ENCODE results near the gene TOGARAM2.

The TOGARAM2 gene

DNA sequence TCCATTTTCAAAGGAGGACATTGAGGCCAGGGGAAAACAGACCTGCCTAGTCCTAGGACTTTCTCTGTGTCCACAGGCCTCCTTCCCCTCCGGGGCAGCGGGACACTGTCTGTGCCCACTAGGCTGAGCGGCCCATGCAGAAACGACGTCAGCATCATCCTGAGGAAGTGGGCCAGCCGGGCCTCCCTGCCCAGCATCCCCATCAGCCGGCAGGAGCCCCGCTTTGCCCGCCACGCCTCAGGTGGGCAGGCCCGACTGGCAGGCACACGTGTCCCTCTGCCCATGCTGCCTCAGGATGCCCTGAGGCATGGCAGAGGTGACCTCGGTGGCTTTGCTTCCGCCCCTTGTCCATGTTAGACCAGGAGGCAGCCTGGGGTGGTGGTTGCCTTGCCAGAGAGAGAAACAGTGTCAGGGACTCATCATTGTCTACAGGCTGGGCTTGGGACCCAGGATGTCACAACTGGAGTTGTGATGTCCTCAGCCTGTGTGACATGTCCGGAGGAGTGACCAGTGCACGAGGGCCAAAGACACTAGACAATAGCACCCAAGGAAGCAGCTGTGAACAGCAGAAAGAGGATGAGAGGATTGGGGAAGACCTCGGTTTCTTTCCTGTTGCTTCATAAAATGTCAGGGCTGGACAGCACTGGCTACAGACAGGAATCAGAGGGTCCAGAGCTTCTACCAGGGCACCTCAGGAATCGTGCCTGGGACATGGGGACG, 36.8 kb downstream of the TOGARAM2 start:
- DNase-seq (ENCODE audit: low read depth in 2 of 2), result no peak

DNA sequence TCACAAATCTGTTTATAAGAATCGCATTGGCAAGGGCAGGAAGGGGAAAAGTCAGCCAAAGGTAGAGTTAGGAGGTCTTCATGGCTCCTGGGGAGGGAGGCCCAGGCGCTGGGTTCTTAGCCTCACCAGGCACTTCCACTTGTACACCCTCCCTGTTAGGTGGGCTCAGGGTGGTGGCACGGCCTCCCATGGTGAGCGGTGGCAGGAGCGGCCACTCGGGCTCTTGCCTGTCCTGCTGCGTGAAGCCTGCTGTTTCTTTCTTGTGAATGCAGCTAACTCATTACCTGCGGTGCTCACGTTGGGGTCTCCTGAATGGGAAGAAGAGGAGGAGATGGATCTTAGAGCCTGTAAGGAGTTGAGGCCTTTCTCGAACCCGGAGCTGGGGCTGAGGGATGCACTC, 40.8 kb downstream of the TOGARAM2 start:
- no peak for DNase-seq (ENCODE audit: low read depth in 2 of 2)

DNA sequence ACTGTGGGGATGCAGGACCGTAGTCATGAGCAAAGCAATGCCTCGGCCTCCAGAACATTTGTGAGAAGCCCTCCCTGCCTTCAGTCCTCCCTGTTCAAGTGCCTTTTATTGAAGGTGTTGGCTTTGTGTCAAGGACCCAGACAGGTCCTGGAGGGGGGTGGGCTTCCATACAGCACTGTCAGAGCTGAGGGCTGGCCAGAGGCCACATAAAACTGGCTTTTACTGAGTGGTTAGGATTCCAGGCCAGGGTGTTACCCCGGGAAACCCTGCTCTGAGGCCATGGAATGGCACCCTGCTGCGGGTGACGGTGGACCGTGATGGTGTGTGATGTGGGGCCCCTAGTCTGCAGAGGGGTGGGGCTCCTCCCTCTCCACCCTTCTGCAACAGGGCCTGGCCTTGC, 41.6 kb downstream of the TOGARAM2 start:
- no peak for DNase-seq (ENCODE audit: low read depth in 2 of 2)

DNA sequence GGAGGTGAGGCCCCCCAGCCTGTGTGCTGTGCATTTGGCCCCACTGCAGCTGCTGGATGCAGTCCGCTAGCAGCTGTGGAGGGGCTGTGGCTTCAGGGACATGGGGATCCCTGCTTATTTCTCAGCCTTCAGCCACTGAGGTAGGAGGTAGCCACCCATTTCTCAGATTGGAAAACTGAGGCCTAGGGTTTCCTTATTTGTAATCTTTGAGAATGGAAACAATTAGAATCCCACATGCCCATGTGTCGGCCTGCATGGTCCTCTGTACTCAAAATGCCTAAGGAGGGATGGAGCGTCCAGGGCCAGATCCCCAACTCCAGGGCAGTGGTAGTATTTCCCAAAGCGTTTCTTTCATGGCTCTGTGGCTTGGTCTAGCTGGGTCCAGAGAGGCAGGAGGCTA, 42.1 kb downstream of the TOGARAM2 start:
- no peak for DNase-seq (ENCODE audit: low read depth in 2 of 2)

DNA sequence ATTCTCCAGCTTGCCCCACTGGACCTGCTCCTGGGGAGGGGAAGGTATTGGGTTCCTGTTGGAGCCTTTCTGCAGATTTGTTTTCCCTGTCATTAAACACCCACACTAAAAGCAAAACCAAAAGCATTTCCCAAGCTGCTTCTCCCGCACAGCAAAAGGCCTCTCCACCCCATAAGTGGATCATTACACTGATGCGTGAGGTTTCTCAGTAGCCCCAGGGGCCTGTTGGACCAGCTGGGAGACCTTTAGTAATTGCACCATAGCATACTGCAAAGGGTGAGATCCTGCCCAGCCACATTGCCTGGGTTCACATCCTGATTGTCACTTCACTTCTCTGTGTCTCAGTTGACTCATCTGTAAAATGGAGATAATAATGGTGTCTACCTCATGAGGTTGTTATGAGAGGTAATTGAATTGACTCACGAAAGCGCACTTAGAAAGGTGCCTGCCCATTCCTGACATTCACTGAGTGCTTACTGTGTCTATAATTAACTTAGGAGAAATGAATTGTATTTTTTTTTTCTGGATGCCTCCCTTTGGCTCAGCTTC, 43.9 kb downstream of the TOGARAM2 start:
- DNase-seq (ENCODE audit: low read depth in 2 of 2), result no peak

DNA sequence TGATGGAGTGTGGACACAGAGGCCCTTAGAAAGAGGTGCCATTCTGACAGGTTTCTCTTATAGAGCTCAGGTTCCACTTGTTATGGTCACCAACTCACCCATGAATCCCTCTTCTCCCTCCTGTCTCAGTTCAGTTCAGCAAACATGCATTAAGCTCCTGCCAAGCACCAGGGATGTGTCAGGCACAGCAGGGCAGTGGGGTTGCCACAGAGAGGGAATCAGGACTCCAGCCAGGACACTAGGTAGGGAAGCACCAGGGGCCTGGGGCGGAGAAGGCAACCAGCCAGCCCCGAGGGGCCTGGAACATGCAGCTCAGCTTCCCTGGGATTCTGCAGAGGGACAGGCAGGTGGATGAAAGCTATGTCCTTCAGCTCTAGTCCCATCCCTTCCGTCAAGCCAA, 44.6 kb downstream of the TOGARAM2 start:
- no peak for DNase-seq (ENCODE audit: low read depth in 2 of 2)

DNA sequence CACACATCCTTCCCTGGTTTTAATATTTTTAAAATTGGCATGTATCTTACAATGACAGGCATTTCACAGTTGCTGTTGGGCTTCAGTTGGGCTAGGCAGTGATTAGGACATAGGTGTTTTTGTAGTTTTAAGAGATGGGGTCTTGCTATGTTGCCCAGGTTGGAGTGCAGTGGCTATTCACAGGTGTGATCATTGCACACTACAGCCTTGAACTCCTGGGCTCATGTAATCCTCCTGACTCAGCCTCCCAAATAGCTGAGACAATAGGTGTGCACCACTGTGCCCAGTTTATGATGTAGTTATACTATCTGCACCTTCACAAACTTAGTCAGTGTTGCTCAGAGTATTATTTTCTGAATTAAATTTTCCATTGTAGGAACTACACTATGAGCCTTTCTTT, 49.9 kb downstream of the TOGARAM2 start:
- DNase-seq (ENCODE audit: low read depth in 2 of 2), result no peak

DNA sequence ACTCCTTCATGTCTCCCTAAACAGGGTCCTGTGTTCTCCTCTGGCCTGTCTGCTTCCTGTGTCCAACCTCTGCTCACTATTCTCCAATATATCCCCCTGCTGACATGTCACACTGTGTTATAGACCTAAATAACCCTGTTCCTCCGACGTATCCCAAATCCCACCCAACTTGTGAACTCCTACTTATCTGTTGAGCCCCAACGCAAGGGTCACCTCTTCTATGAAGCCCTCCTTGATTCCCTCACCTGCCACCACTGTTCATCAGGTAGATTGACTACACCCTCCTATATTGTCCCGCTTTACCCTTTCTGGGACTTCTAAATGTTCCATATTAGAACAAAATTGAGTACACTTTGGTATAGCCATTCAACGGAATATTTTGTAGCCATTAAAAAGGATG, 51.1 kb downstream of the TOGARAM2 start:
- no peak for DNase-seq (ENCODE audit: low read depth in 2 of 2)

DNA sequence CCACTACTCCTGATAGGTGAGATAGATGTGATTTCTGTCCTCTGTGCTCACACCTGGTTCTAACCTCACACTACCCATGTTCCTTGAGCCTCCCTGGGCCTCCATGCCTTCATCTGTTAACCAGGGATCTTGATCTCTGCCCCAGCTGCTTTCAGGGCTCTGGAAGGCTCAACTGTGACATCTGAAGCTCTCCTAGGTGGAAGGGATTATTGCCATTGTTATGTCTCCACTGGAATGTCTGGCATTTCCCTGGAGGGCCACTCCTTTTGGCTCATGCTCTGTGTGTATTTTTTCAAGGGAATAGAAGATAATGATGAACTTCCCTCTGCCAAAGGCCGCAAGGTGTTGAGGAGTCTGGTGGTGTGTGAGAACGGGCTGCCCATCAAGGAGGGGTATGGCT, 52.1 kb downstream of the TOGARAM2 start:
- DNase-seq (ENCODE audit: low read depth in 2 of 2), result no peak

DNA sequence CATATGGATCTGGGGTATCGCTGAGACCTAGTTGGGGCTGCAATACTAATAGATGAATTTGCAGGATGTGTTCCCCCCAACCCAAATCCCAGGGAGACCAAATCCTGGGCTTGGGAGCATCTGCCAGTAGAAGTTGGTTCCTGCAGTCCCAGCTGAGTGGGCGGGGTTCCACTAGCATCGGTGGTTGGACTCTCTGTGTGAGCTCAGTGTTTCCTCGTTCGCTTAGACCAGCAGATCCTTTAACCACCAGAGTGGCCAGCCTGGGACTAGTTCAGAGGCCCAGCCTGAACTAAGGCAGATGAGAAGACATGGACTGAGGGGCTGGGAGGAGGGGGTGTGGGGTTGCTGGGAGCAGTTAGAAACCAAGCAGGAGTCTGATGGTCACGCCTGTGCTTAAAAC, 52.6 kb downstream of the TOGARAM2 start:
- DNase-seq (ENCODE audit: low read depth in 2 of 2), result no peak

DNA sequence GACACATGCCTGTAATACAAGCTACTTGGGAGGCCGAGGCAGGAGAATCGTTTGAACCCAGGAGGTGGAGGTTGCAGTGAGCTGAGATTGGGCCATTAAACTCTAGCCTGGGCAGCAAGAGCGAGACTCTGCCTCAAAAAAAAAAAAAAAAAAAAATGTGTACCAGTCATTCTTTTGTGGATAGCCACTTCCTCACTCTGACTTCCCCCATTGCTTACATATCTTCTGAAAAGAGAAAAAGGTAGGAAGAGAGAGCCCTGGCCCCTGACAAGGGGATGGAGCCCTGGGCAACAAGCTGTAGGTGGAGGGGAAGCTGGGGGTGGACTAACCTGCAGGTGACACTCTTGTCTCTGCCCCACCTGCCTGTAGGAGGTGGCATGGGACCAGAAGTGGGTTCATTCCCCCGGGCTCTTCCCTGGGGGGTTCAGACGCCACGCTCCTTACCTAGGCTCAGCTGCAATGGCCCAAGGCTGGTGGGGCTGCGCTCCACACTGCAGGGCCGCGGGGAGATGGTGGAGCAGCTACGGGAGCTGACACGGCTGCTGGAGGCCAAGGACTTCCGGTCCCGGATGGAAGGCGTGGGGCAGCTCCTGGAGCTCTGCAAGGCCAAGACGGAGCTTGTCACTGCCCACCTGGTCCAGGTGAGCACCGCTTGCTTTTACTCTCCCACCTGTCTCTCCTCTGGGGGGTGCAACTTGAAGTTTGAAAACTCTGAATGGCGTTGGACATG, 54.1 kb downstream of the TOGARAM2 start:
- DNase-seq (ENCODE audit: low read depth in 2 of 2), result no peak

DNA sequence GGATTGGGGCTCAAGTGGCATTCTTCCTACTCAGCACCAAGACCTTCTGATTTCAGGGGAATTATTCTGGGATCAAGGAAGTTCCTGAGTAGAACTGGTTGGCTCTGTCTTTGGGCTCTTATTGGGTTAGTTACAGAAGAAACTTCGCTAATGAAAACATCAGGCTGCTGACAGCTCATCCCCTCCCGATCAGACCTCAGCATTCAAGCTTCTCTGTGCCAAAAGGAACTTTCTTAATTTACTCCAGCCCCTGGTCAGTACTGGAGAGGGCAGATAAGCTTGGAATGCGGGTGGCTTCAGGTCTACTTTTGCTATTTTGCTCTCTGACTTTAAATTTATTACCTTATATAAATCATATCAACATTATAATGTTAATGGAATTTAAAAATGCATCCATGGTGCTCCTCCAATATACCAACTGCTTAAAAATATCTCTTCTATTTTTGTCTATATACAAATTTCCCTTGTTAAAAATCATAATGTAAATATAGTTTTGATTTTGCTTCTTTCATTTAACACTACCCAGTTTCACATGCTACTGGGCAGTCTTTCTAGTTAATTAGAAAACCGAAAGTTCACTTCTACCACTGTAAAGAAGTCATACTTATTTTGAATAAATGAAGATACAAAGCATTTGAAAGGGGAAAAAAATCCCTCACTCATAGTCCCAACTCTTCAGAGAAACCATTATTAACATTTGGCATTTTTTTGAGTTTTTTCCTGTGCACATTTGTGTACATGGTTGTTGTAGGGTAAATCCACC, 58.8 kb downstream of the TOGARAM2 start:
- DNase-seq (ENCODE audit: low read depth in 2 of 2), result no peak

DNA sequence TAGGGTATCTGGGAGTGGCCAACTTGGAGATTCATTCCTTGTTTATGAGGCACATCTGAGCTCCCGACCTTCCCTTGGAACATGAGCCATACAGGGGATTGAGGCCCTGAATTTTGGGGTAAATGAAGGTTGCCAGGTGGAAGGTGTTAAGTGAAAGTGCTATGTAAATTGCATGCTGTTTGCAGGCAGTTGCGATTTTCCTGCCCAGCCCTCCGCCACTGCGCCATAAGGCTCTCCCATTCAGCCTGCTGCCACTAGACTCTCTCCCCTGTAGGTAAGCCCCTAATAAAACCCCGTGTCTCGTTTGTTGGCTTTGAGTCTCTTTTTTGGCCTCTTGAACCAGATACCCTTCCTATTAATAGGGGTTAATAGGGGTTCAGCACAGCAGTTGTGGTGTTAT, 59.5 kb downstream of the TOGARAM2 start:
- no peak for DNase-seq (ENCODE audit: low read depth in 2 of 2)

DNA sequence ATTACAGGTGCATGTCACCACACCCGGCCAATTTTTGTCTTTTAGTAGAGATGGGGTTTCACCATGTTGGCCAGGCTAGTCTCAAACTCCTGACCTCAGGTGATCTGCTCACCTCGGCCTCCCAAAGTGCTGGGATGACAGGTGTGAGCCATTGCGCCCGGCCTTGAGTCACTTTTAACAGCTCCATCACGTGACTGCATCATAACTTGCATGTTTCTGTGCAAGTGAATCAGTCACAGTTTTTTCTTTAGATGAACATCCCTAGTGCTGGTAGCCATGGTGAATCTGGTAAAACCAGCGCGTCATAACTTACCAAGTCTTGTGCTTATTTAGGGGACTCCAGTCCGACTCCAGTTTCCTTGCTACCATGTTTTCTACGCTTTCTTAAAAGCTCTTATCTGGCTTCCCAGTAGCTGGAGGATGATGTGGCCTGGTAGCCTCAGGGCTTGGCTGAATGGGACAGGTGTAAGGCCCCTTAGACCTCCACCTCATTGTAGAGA, 60.1 kb downstream of the TOGARAM2 start:
- no peak for DNase-seq (ENCODE audit: low read depth in 2 of 2)

DNA sequence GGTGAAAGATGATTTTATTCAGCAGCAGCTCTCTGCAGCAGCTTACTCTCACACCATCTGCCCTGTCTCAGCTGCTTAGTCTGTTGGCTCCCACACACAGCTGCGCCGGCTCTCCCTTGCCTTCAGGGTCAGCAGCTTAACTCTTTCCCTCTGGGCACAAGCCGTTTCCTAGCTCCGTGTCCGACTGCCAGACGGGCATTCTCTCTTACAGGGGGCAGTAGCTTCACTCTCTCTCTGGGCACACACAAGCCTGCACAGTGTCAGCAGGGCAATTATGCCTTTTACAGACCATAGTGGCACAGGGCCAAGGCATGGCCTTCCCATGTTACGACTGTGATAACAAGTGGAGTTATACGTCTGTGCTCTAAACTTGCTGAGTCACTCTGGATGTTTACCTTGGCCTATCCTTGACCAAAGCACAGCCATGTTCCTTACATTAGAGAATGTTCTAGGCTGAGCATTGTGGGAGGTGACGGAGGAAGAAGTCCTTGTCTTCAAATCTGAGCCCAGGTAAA, 61.5 kb downstream of the TOGARAM2 start:
- no peak for DNase-seq (ENCODE audit: low read depth in 2 of 2)

DNA sequence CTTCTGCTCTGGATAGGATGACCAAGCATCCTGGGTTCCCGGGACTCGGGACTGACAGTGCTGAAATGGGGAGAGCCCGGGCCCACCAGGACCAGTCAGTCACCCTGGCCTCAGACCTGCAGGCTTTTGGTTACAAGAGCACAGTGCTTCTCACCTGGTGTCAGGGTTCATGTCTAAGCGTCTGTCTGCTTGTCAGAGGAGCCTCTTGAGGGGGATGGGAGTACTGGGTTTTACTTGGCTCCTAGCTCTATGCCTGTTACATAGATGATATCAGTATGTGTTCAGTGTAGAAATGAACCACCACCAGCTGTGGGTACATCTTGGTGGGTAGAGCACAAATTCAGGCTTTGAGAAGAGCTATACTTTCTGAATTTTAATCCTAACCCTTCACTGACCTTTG, 63.4 kb downstream of the TOGARAM2 start:
- DNase-seq (ENCODE audit: low read depth in 2 of 2), result no peak

DNA sequence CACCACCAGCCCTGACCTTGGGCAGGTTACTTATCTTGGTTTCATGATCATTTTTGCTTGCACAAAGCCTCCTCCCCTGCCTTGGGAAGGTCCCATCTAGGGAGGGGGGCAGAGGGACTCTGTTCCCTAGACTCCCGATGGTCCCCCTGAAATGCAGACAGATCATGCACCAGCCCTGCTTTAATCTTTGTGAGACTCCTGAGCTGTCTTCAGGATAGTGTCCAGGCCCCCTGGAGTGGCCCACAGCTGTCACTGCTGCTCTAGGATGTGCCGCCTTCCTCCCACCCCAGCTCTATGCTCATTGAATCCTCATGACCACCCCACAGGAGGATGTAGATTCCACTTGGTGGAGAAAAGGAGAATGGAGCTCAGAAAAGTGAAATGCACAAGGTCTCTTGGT, 65.2 kb downstream of the TOGARAM2 start:
- no peak for DNase-seq (ENCODE audit: low read depth in 2 of 2)

DNA sequence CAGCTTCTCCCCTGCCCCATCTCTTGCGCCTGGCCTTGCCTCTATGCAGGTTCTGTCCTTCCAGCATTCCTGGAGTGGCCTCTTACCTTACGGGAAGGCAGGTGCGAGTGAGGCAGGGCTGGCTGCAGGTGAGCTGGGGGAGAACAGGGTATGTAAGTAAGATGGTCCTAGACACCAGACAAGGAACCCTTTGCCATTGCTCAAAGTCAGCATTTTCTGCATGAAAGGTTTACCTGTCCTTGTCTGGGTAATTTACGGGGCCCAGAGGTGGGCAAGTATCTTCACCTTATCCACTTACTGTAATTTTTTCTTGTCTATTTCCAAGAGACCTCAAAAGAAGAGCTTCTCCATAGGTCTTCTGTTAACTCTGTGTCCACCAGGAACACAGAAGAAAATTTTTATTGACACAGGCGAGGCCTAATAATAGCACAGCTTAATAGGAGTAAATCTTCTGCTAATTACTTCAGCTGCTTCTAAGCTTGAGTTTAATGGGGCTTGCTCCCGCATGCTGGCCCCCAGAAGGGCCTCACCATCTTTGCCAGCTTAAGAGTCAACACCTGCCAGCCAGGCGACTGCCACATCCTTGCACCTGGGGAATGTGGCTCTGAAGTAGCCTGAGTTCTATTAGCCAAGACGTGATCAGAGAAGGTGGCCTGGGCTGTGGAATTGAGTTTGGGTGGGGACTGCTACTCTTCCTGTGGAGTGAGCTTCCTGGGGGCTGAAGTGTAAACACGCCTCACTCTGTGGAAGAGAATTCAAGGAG, 66.2 kb downstream of the TOGARAM2 start:
- DNase-seq (ENCODE audit: low read depth in 2 of 2), result no peak

DNA sequence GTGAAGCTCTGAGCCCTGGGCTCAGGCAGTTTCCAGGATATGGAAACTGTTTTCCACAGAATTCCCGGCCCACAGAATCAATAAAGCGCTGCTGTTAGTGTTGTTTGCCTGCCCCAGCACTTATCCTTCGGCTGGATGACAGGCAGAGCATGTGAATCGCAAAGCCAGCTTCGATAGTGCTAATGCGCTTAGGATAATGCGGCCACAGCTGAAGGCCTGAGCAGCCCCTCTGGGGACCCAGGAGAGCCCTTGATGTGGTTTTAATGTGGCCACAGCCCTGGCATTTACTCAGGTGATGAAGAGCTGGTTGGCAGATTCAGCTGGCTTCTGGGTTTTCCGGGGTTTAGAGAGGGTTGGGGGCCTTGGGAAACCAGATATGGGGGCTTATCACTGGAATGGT, 69.5 kb downstream of the TOGARAM2 start:
- DNase-seq (ENCODE audit: low read depth in 2 of 2), result no peak

DNA sequence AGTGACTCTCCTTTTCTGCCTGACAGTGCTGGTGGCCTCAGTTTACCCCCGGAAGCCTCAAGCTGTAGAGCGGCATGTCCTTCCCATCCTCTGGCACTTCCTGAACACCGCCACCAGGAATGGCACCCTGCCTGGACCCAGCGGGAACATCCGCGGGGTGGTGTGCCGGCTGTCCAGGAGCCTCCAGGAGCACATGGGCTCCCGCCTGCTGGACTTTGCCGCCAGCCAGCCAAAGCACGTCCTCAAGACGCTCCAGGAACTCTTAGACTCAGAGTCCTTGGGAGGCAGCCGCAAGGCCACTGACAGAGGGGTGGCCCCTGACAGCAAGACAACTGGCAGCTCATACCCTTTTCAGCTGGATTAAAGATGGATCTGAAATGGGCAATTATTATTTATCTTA, 70.6 kb downstream of the TOGARAM2 start:
- DNase-seq (ENCODE audit: low read depth in 2 of 2), result no peak

DNA sequence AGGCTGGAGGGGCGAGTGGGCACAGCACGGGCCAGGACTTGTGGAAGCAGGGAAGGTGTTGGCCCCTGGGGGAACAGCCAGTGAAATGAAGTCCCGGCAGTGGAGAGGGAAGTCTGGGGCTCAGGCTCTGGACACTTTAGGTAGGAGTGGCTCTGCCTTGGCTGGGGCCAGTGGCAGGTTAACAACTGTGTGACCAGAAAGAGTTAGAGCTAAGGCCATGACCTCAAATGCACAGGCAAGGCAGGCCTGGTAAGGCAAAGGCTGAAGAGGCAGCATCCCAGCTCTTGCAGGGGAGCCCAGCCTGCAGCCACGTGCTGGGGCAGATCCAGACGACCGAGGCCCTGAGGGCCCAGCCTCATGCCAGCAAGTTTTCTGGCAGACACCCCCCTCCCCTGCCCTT, 71.7 kb downstream of the TOGARAM2 start:
- no peak for DNase-seq (ENCODE audit: low read depth in 2 of 2)
